Cardiac muscle cell (in vitro differentiated cells and primary cell): ENCODE data around the gene UGT1A9. TPM values are rescaled to one million over a fixed set of nuclear protein-coding genes. Genes with fewer than 3 reads are reported as not detected.

Experiments used
- DNase-seq, 2 donors: peaks; one replicate each; pipeline versions ENCODE4 v3.0.0 to v3.0.0-alpha.2; 2010 to 2017; ENCODE audit warnings: low read depth in 1 of 2, low spot score in 1 of 2
- H3K27ac ChIP-seq: fragments of 200-600 bp; sonication (generic); 2 replicates; pipeline ENCODE4 v1.5.1; 2016
- H3K27me3 ChIP-seq: fragments of 200-600 bp; sonication (generic); 2 replicates; pipeline ENCODE4 v1.6.0; 2016; ENCODE audit warnings: control low read depth
- H3K36me3 ChIP-seq: fragments of 200-600 bp; sonication (generic); 2 replicates; pipeline ENCODE4 v1.5.1; 2016; ENCODE audit warnings: control low read depth
- H3K4me1 ChIP-seq: fragments of 200-600 bp; sonication (generic); 2 replicates; pipeline ENCODE4 v1.8.1; 2017; ENCODE audit warnings: low read depth, mild to moderate bottlenecking, mixed run types
- H3K4me3 ChIP-seq: fragments of 200-600 bp; sonication (generic); 2 replicates; pipeline ENCODE4 v1.5.1; 2016; ENCODE audit warnings: mild to moderate bottlenecking
- H3K9me3 ChIP-seq: fragments of 200-600 bp; sonication (generic); 2 replicates; pipeline ENCODE4 v1.5.1; 2017; ENCODE audit warnings: low read depth, mild to moderate bottlenecking, control low read depth
- CTCF ChIP-seq: IDR thresholded peaks from 2 replicates; pipeline ENCODE4 v1.5.1; 2012; ENCODE audit warnings: low read depth, mild to moderate bottlenecking, low read length
- polyA plus RNA-seq: library from polyadenylated mRNA; unstranded; fragments of >200 nt; fragmentation: Nextera tagmentation; extraction: Ambion mirVana; gene quantifications from 2 replicates; pipeline ENCODE4 v1.2.1, GENCODE V29; 2016
- total RNA-seq: library from RNA; depleted of rRNA; stranded (reverse); fragments of >200 nt; gene quantifications from 2 replicates; pipeline ENCODE4 v1.2.3, GENCODE V29; 2016

UGT1A9 gene
- total and polyA plus RNA-seq, 2 experiments from 2014 or later, result not detected

DNA sequence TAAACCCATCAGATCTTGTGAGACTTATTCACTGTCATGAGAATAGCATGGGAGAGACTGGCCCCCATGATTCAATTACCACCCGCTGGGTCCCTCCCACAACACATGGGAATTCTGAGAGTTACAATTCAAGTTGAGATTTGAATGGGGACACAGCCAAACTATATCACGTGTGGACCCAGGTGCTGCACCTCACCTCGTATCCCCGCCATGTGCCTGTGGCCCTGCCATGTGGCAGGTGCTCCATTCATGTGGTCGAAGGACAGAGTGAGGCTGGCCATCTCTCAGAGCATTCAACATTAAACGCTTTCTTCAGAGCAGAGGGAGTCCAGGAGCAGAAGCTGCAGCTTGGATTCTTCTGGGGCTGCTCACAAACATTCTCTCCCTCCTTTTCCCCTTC, 138.7 kb downstream of the UGT1A9 start:
- Histone ChIP-seq H3K27ac (no peak overlapping the region), H3K27me3 (no peaks in the 10 kb centered on the region), H3K4me3 (no peak overlapping the region), H3K36me3 (no peaks in the 10 kb centered on the region), H3K9me3 (no peaks in the 10 kb centered on the region), H3K4me1 (no peaks in the 10 kb centered on the region)
- TF ChIP-seq CTCF, result no peak
- DNase-seq, result no peak

- H3K9me3 ChIP-seq, result no peaks in the 10 kb centered on the region
- no peaks in the 10 kb centered on the region for H3K27me3 ChIP-seq
- H3K4me3 ChIP-seq, result no peak overlapping the region
- no peak overlapping the region for H3K27ac ChIP-seq
- DNase-seq, result no peak
- TF ChIP-seq CTCF, result no peak
- no peaks in the 10 kb centered on the region for H3K36me3 ChIP-seq
- no peaks in the 10 kb centered on the region for H3K4me1 ChIP-seq
Measured at GRCh38 chr2:233811087-233811486, 139.4 kb downstream of the UGT1A9 start.

DNA sequence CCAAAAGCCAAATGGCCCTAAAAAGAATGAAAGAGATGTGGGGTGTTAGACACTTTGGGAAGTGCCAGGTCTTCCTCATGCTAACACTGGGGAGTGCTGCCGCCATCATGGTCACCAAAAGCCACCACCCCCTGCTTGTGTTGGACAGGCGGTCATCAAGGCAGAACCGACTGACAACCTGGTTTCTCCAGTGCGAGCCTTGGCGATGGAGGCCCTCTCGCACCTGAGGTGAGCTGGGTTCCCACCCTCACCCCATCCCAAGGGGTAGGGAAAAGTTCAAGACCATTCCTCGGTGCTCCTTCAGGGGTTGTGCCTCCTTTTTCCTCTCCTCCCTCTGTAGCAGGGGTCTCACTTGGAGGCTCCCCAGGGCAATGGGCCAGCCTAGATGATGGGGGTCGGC, 140.0 kb downstream of the UGT1A9 start:
- H3K36me3 ChIP-seq, result no peaks in the 10 kb centered on the region
- no peak overlapping the region for H3K27ac ChIP-seq
- DNase-seq, result no peak
- no peaks in the 10 kb centered on the region for H3K4me1 ChIP-seq
- no peaks in the 10 kb centered on the region for H3K9me3 ChIP-seq
- TF ChIP-seq CTCF, result no peak
- no peak overlapping the region for H3K4me3 ChIP-seq
- no peaks in the 10 kb centered on the region for H3K27me3 ChIP-seq

GRCh38 chr2:233813236-233814055, 141.7 kb downstream of the UGT1A9 start:
- Histone ChIP-seq H3K27me3 (no peaks in the 10 kb centered on the region), H3K27ac (no peak overlapping the region), H3K4me1 (no peaks in the 10 kb centered on the region), H3K9me3 (no peaks in the 10 kb centered on the region), H3K36me3 (no peaks in the 10 kb centered on the region), H3K4me3 (no peak overlapping the region)
- no peak for DNase-seq
- TF ChIP-seq CTCF, result no peak

DNA sequence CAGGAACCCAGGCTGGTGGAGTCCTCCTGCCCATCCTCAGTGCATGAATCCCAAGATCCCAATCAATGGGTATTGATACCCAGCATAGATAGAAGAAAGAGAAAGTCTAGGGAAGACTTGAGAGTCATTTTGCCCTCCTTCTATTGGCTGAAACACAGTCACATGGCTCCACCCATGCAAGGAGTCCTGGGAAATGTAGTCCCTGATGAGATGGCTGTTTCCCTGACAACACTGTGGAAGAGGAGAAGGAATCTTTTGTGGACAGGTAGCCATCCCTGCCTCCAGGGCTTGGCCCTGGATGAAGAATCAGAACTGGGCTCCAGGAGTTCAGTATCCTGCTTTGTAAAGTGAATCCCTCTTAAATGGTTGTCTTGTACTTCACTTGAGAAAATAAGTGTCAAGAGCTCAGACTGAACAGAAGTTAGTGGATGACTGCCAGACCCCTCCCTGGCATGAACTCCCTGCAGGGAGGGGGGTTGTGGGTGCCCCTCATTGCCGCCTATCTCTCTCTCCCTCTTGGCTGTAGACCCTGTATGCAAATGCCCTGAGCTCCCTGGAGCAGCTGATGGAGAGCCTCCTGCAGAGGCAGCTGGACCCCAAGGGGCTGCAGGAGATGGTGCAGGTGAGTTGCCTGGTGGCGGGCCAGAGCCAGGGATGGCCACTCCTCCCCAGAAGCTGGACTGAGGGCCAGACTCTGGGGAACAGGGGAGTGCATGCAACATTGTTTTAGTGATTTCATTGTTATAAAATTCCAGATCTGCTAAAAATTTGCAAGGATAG, 142.5 kb downstream of the UGT1A9 start:
- no peaks in the 10 kb centered on the region for H3K27me3 ChIP-seq
- no peaks in the 10 kb centered on the region for H3K9me3 ChIP-seq
- DNase-seq, result peak in 1 of 2 donors; percentile 17
- no peaks in the 10 kb centered on the region for H3K4me1 ChIP-seq
- H3K4me3 ChIP-seq, result no peak overlapping the region
- no peaks in the 10 kb centered on the region for H3K36me3 ChIP-seq
- no peak overlapping the region for H3K27ac ChIP-seq
- TF ChIP-seq CTCF, result no peak
